Measurements from ENCODE around the gene ACSL3.
A peak's percentile ranks its signal among the peaks of the same experiment; 100 is the strongest.

Gene ACSL3

DNA sequence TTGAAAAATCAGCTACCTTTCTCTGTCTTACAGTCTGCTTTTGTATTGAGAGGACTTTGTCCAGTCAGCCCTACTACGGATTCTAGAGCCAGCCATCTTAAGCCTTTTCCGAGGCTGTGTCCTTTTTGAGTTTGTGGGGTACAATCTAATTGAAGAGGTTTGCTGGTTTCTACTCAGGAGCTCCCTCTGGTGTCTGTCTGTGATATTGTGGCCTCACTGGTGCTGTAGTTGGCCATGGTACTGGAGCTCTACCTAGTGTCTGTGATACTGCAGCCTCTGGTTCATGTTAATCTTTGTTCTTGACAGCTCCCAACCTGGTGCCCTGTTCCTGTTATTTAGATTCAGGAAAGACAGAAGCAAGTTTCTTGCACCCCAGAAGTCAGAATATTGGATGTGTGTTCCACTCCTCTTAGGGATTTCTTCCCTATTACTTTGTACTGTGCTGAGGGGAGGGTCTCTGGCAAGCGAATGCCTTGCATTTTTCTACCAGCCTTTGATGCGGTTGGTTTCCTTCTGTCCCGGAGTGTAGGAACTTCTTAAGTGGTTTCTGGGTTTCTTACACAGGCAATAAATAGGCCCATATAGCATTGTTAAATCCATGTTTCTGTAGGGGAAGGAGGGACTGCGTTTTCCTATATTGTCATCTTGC lies 78.5 kb downstream of the ACSL3 start:
- peak; percentile 1 to 24 for DNase-seq (ENCODE audit: low read depth in 2 of 2, low spot score in 1 of 2)

DNA sequence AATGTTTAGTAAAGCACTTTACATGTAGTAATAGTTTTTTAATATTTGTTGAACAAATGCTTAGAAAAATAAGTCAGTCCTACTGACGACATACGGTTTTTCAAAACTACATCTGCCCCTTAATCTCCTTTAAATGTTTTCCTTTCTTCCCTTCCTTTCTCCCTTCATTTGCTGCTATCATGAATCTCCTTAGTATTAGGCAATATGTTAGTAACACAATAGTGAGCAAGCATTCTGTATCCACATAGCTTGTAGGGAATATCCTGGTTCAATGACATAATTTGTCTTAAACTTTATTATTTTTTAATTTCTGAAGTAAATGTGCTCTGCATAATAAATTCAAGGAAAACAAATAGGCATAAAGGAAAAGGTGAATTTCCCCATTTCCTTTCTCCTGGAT lies 79.1 kb downstream of the ACSL3 start:
- DNase-seq (ENCODE audit: low read depth in 2 of 2, low spot score in 1 of 2) = no peak

DNA sequence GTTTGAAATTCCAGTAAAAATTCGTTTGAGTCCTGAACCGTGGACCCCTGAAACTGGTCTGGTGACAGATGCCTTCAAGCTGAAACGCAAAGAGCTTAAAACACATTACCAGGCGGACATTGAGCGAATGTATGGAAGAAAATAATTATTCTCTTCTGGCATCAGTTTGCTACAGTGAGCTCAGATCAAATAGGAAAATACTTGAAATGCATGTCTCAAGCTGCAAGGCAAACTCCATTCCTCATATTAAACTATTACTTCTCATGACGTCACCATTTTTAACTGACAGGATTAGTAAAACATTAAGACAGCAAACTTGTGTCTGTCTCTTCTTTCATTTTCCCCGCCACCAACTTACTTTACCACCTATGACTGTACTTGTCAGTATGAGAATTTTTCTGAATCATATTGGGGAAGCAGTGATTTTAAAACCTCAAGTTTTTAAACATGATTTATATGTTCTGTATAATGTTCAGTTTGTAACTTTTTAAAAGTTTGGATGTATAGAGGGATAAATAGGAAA lies 80.7 kb downstream of the ACSL3 start:
- no peak for DNase-seq (ENCODE audit: low read depth in 2 of 2, low spot score in 1 of 2)

DNA sequence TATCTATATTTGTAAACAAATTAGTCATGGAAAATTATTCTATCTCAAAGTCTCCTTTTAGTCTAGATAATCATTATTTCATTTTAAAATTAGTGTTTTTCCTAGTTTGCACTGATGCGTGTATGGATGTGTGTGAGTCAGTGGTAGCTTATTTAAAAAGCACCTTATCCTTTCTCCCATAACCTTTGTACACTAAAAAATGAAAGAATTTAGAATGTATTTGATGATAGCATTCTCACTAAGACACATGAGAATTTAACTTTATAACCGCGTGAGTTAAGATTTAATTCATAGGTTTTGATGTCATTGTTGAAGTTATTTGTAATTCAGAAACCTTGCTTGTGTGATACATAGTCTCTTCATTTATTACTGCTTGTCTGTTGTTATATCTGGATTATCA lies 81.7 kb downstream of the ACSL3 start:
- DNase-seq (ENCODE audit: low read depth in 2 of 2, low spot score in 1 of 2) = no peak

- DNase-seq (ENCODE audit: low read depth in 2 of 2, low spot score in 1 of 2) = no peak
These were observed 82.1 kb downstream of the ACSL3 start for GRCh38 chr2:222942977-222943376.

DNA sequence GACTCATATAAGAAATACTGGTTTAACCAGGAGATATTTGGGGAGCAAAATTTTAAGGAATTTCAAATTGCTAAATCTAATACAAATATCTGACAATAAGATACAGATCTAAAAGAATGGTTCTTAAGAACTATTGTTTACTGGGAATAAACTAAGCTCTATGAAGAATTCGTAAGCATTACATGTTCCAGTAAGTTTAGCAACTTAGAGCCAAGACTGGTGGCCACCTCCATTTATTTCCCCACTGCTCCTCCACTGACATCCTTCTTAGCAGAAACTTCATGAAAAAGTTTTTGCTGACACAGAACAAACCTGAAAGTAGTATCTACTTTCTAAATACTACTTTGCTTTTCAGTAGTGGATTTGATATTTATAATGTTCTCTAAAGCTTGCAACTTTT lies 83.0 kb downstream of the ACSL3 start:
- DNase-seq (ENCODE audit: low read depth in 2 of 2, low spot score in 1 of 2) = no peak

DNA sequence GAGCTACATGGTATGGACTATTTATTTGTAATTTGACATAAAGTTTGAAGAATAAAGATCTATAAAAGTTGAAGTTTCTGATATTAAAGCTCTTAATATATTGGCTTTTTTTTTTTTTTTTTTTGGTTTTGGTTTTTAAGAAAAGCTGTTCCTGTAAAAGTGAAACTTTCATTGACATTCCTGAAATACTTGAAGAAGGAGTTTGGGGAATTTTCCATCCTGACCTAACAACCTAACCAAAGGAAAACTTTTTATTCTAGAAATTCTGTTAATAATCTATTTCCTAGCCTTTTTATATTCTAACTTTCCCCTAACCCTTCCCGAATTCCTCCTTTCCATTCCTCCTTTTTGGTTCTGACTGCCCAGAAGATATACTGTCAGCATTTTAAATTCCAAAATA lies 83.7 kb downstream of the ACSL3 start:
- DNase-seq (ENCODE audit: low read depth in 2 of 2, low spot score in 1 of 2) = no peak

DNA sequence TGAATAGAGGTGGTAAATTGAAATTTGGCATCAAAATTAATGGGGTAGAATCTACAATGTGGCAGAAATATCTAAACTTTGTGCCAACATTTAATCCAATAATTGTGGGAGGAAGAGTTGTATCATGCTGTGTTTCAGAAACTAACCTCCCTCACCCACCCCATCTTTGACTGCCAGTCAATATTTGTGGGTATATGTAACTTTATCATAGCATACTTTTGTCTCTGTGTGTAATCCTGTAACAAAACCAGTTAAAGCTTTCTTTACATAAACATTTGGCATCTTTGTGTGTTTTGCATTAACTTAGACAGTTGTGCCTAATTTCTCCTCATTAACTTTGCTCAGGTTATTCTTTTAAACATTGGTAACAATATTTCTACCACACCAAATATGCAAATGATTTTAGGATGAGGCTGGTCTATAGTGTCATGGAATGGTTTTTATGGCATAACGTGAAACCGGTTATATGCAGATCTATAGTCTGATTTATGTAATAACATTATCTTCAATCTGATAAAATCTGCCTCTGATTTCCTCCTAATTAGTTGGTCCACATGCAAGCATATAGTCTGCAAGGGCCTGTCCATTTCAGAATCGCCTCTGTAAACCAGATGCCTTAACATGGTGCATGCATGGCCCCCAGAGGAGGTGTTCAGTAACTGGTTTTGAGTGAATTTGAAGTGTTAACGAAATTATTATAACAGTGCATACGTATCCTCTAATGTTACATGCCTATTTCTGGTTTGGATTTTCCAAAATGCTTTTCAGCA lies 84.3 kb downstream of the ACSL3 start:
- no peak for DNase-seq (ENCODE audit: low read depth in 2 of 2, low spot score in 1 of 2)

GRCh38 chr2:222945887-222946286 lies 85.1 kb downstream of the ACSL3 start:
- DNase-seq (ENCODE audit: low read depth in 2 of 2, low spot score in 1 of 2) = no peak

- no peak for DNase-seq (ENCODE audit: low read depth in 2 of 2, low spot score in 1 of 2)
These were observed 86.0 kb downstream of the ACSL3 start for GRCh38 chr2:222946700-222947287.

- no peak for DNase-seq (ENCODE audit: low read depth in 2 of 2, low spot score in 1 of 2)
These were observed 88.2 kb downstream of the ACSL3 start for GRCh38 chr2:222949073-222949472.

DNA sequence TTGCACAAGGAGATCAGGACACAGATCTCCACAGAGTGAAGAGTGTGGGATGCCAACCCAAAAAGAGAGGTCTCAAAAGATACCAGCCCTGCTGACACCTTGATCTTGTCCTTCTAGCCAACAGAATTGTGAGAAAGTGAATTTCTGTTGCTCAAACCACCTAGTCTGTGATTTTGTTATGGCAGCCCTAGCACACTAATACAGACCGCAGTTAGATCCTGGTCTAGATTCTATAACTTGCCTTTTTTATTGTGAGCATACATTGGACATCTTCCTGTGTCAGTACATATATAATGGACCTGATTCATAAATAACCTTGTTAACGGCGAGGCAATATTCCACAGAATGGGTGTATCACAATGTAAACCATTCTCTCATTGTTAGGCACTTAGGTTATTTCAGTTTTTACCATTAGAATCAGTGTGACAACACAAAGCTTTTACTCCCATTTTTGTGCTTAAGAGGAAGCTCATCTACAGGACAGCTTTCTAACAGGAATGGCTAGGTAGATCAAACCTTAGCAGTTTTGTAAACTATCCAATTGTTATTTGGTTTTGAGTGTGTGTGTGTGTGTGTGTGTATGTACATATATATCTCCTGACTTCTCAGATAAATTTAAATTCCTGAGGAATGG lies 89.0 kb downstream of the ACSL3 start:
- DNase-seq (ENCODE audit: low read depth in 2 of 2, low spot score in 1 of 2) = no peak

DNA sequence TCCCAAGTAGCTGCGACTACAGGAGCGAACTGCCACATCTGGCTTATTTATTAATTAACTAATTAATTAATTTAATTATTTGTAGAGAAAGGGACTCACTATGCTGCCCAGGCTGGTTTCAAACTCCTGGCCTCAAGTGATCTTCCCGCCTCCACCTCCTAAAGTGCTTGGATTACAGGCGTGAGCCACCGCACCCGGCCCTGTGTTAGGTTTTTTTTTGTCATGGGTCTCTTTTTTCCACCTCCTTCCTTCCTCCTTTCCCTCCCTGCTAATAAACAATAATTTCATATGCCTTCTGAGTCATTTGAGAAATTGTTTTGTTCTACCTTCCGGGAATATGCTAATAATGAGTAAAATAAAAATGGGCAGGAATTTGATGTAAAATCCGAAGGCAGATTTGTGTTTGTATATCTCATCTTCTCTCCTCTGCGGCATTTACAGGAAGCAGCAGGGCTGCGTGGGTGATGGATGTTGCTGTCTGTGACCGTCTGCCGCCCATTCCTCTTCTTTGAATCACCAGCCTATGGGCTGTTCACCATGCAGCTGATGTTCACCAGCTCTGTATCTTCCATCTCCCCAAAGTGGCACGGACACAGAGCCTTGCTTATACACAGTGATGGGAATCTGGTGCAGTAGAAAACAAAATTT lies 89.9 kb downstream of the ACSL3 start:
- DNase-seq (ENCODE audit: low read depth in 2 of 2, low spot score in 1 of 2) = no peak

DNA sequence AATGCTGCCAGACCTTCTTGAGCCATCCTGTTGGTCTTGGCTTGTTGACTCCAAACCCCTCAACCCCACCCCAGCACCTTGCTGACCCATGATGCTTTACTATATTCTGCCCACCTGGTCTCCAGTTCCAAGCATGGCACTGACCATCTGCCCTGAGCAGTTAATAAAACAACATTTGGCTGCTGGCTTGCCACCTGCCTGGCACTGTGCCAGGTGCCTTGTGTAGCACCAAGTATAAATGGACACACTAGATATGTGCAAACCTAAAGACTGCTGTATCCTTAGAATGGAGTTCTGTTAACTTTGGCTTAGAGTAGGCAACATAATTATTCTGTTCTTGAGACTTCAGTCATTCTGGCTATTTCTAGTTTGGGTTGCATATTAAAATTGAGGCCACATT lies 91.4 kb downstream of the ACSL3 start:
- no peak for DNase-seq (ENCODE audit: low read depth in 2 of 2, low spot score in 1 of 2)

DNA sequence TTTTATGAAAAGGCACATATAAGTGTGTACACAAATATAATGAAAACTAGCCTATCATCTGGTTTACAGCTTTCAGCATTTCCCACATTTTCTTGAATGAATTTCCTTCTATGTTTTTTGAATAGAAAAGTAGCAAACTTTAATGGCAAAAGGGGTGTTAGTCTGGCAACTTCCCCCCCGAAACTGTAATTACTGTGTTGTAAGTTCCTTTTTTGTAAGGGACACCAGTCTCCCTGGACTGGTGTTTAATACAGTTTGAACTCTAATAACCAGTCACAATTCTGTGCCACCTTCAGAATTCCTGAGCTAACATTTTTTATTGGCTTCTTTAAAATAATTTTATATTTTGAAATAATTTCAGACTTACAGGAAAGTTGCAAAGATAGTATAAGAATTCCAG lies 94.2 kb downstream of the ACSL3 start:
- DNase-seq (ENCODE audit: low read depth in 2 of 2, low spot score in 1 of 2) = no peak

GRCh38 chr2:222959358-222959757 lies 98.5 kb downstream of the ACSL3 start:
- DNase-seq (ENCODE audit: low read depth in 2 of 2, low spot score in 1 of 2) = no peak

GRCh38 chr2:222960126-222960525 lies 99.3 kb downstream of the ACSL3 start:
- no peak for DNase-seq (ENCODE audit: low read depth in 2 of 2, low spot score in 1 of 2)

GRCh38 chr2:222963641-222964040 lies 102.8 kb downstream of the ACSL3 start:
- DNase-seq (ENCODE audit: low read depth in 2 of 2, low spot score in 1 of 2) = no peak

DNA sequence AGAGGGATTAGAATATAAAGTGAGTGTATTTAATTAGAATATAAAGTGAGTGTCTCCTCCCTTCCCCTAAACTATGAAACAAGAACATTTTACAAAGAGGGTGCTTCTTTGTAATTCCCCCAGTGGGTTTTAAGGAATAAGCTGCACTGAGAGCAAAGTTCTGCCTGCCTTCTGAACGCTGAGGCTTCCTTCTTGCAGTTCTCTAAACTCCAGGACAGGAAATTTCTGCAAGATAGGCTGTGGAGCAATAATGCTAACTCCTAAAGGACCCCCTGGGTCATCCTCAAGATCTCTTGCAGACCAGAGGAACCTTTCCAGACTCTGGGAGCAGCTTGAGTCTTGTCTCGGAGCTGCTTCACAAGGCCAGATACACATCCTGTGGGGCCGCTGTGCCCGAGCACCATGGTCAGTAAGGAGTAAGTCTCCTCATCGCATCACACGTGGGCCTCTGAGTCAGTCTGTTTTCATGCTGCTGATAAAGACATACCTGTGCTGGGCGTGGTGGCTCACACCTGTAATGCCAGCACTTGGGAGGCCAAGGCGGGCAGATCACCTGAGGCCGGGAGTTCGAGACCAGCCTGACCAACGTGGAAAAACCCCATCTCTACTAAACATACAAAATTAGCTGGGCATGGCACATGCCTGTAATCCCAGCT lies 103.7 kb downstream of the ACSL3 start:
- DNase-seq (ENCODE audit: low read depth in 2 of 2, low spot score in 1 of 2) = no peak

- DNase-seq (ENCODE audit: low read depth in 2 of 2, low spot score in 1 of 2) = no peak
These were observed 104.7 kb downstream of the ACSL3 start for GRCh38 chr2:222965555-222965954.

All from stimulated activated CD8-positive, alpha-beta memory T cell treated with anti-CD3 and anti-CD28 coated beads, Interleukin-4, amount 100 ng/mL, for 4 hours (primary cell).